Activated T-helper 2 cell treated with anti-CD3 and anti-CD28 coated beads, Interferon-gamma antibody, Interleukin-2, Interleukin-4, amounts not matched to agents 10 μg/mL and 5 μg/mL and 100 μg/mL, durations not matched to agents 14 hours and 24 hours and 36 hours (primary cell): Measurements from ENCODE around the gene IGF1R. TPM values are rescaled to one million over a fixed set of nuclear protein-coding genes. Genes with fewer than 3 reads are reported as not detected.

Source experiments
- DNase-seq: peaks from one replicate; pipeline ENCODE4 v3.0.0; 2021; ENCODE audit warnings: low spot score
- H3K27ac Mint-ChIP-seq: one replicate; pipeline ENCODE4 v1.8.0; 2021; ENCODE audit warnings: mixed read lengths
- H3K27me3 Mint-ChIP-seq: one replicate; pipeline ENCODE4 v1.8.0; 2021; ENCODE audit warnings: low read depth, mixed read lengths
- H3K36me3 Mint-ChIP-seq: one replicate; pipeline ENCODE4 v1.8.0; 2021; ENCODE audit warnings: low read depth, mixed read lengths
- H3K4me1 Mint-ChIP-seq: one replicate; pipeline ENCODE4 v1.8.0; 2021; ENCODE audit warnings: low read depth, mixed read lengths
- H3K4me3 Mint-ChIP-seq: one replicate; pipeline ENCODE4 v1.8.0; 2021; ENCODE audit warnings: low read depth, mild to moderate bottlenecking, moderate library complexity, mixed read lengths
- H3K9me3 Mint-ChIP-seq: one replicate; pipeline ENCODE4 v1.8.0; 2021; ENCODE audit warnings: mixed read lengths
- intact Hi-C: fragments of 100-400 bp; cut with micrococcal nuclease; formaldehyde crosslinking; loops from one replicate; pipeline ENCODE4 v1.15.1; 2023
- total RNA-seq: library from RNA; stranded (reverse); gene quantifications from 2 replicates; pipeline ENCODE4 v1.2.3, GENCODE V29; 2022

Gene IGF1R
- total RNA-seq, 1 donor from 2014 or later = 31.1 TPM

DNA sequence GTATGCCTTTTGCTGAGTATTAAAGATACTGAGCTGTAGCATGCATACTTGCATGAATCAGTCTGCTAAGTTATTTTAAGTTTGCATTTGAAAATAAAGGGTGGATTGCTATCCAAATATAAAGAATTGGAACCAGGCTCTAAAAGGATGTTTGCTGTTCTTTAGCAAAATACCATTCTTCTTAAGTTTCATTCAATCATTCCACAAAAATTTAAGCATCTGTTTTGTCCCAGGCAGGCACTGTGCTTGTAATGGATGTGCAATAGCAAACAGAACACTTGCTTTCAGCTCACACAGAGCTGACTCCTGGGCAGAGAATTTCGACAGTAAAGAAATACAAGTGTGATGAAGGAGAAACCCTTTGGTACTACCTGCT is 208.2 kb downstream of the IGF1R start:
- H3K9me3 Mint-ChIP-seq = no peaks in the 10 kb centered on the region
- H3K4me3 Mint-ChIP-seq = no peak overlapping the region
- H3K4me1 Mint-ChIP-seq = peaks cover 46% of the 10 kb centered on the region
- no peak overlapping the region for H3K27ac Mint-ChIP-seq
- intact Hi-C loops = no loop called here
- no peak for DNase-seq
- no peaks in the 10 kb centered on the region for H3K36me3 Mint-ChIP-seq
- no peaks in the 10 kb centered on the region for H3K27me3 Mint-ChIP-seq

DNA sequence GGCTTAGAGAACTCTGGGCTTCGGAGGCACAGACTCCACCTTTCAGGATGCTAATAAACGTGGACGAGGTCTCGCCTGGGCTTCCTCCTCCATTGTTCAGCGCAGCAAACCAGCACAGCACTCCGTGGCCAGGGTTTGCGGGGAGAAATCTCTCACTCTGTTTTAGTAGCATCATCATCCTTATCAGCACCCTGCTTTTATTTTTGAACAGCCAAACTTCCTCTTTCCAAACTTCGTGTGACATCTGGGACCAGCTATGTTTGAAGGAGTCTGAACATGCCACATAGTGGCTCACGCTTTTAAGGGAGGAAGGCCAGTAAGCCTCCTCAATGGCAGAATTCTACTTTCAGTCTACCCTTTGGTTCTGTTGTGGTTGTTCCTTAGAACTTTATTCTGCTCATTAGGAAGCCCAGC is 210.3 kb downstream of the IGF1R start:
- H3K36me3 Mint-ChIP-seq = no peaks in the 10 kb centered on the region
- H3K4me3 Mint-ChIP-seq = peak overlapping the region; percentile 72
- peaks cover 31% of the 10 kb centered on the region for H3K4me1 Mint-ChIP-seq
- DNase-seq = no peak
- peak overlapping the region; percentile 67 for H3K27ac Mint-ChIP-seq
- no peaks in the 10 kb centered on the region for H3K9me3 Mint-ChIP-seq
- H3K27me3 Mint-ChIP-seq = no peaks in the 10 kb centered on the region
- intact Hi-C loops = no loop called here

DNA sequence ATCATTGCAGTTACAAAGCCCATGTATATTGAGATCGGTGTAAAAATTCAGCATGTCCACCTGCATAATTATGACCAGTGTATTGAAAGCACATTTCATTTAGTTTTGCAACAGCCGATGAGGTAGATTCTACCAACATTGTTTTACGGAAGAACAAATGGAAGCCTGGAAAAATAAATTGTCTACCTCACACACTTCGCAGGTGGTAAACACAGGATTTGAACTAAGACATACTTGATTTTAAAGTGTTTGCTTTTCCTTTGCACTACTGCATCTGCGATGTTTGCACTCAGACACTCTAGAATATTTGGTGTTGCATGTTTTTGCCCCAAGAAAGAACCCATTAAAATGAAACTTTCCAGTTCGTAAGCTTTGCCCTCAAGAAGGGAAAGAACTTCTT is 210.8 kb downstream of the IGF1R start:
- peak overlapping the region; percentile 67 for H3K27ac Mint-ChIP-seq

DNA sequence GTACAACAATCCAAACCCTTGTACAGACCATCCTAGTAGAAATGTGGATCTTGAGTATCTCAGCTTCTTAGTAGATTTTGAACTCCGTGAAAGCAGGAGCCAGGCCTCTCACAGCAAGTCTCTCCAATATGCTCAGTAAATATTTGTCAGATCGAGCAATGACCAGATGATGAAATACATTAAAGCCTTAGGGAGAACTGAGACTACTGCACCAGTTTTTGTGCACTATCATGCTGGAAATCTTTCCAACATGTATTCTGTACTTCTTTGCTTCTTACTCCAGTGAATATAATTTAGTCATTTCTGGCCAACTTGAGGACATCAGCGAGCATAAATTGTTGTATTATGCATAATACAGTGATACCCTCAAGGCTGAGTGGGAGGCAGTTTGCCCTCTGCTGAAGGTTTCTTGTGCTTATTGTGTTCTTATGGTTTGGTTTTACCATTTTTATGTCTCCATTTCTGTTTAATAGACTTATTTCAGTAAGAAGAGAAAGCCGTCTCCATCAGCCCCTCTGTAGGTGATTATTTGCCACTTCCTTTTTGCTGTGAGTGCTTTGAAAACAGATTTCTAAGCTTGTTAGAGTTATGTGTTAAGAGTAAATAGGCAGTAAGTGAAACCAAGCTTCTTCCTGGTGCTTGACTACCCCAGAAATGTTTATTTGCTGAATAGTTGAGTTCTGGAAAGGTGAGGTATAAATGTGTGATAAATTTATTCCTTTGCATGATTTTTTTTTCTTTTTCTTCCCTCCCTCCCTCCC is 212.1 kb downstream of the IGF1R start:
- H3K4me1 Mint-ChIP-seq = peaks cover 21% of the 10 kb centered on the region
- H3K9me3 Mint-ChIP-seq = no peaks in the 10 kb centered on the region
- H3K27me3 Mint-ChIP-seq = no peaks in the 10 kb centered on the region
- H3K27ac Mint-ChIP-seq = peak overlapping the region; percentile 11
- DNase-seq = no peak
- H3K36me3 Mint-ChIP-seq = no peaks in the 10 kb centered on the region
- no peak overlapping the region for H3K4me3 Mint-ChIP-seq
- intact Hi-C loops = no loop called here

More for the DNA sequence above, 210.8 kb downstream of the IGF1R start:
- Mint-ChIP-seq H3K4me3 (peak overlapping the region; percentile 72), H3K9me3 (no peaks in the 10 kb centered on the region), H3K27me3 (no peaks in the 10 kb centered on the region), H3K4me1 (peaks cover 27% of the 10 kb centered on the region), H3K36me3 (no peaks in the 10 kb centered on the region)
- no peak for DNase-seq
- intact Hi-C loops = no loop called here

DNA sequence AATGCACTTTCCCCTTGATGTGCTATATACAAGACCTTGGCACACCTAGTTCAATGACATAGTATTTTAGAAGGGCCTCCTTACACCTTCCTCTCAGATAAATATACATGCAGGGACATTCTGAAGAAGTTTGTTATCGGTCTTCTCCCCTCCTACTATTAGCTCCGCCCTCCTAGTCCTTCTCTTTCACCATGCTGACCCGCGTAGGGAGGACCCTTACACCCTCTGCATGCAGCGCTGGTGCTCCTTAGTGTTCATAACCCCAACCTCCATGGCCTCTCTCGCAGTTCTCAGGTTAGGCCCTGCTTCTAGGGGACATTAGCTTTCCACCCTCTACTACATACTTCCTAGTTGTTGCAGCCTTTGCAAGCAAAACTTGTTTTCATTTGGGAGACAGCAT is 212.8 kb downstream of the IGF1R start:
- intact Hi-C loops = no loop called here
- no peak for DNase-seq
- Mint-ChIP-seq H3K36me3 (no peaks in the 10 kb centered on the region), H3K27me3 (no peaks in the 10 kb centered on the region), H3K27ac (peak overlapping the region; percentile 25), H3K4me1 (peaks cover 23% of the 10 kb centered on the region), H3K4me3 (peak overlapping the region; percentile 28), H3K9me3 (no peaks in the 10 kb centered on the region)

DNA sequence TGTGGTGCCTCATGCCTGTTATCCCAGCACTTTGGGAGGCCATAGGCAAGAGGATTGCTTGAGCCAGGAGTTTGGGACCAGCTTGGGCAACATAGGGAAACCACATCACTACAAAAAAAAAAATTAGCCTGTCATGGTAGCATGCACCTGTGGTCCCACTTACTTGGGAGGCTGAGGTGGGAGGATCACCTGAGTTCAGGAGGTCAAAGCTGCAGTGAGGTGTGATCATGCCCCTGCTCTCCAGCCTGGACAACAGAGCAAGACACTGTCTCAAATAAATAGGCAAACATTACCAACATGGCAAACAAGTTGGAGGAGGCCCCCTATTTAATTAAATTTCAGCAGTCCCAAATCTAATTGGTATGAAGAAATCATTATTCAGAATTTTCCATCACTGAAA is 215.6 kb downstream of the IGF1R start:
- Mint-ChIP-seq H3K27ac (no peak overlapping the region), H3K4me1 (peaks cover 24% of the 10 kb centered on the region), H3K27me3 (no peaks in the 10 kb centered on the region), H3K4me3 (no peak overlapping the region), H3K9me3 (no peaks in the 10 kb centered on the region), H3K36me3 (no peaks in the 10 kb centered on the region)
- intact Hi-C loops = no loop called here
- DNase-seq = no peak

DNA sequence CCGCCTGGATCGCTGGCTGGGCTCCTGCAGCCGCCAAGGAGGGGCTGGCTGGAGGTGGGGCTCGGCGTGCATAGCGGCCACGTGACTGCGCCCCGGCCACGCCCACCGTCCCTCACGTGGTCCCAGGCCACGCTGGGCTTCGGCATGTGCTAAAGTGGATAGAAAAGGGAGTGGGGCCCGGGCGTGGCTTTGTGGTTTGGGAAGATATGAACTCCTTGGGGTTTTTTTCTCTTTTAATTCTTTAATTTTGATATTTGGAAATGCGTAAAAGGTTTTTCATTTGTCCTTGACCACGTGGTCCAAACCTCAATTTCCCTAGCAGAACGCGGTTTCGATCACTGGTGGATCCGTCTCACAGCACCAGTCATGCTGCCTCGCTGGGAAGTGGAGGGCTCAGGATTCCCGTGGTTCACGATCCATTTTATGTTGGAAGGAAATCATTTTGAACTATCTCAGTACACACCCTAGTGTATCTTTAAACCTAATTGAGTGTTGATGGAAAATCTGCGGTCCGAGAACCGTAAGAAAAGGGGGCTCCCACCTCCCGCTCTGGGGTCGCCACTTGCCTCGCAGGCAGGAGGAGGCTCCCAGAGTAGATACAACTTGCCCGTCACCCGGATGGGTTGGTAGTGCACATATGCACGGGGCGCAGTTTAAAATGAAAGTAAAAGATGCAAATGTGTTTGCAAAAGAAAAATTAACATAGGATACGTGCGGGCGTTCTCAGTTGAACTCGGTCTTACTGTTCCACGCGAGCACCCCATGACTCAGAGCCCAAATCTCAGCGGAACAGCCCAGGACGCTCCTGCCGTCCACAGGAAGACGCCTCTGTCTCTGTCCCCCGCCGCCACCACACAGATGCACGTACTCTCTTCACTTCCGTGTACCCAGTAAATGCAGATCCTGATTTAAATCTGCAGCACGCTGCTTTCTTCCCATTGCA is 217.3 kb downstream of the IGF1R start:
- H3K9me3 Mint-ChIP-seq = no peaks in the 10 kb centered on the region
- H3K36me3 Mint-ChIP-seq = no peaks in the 10 kb centered on the region
- intact Hi-C loops = no loop called here

DNA sequence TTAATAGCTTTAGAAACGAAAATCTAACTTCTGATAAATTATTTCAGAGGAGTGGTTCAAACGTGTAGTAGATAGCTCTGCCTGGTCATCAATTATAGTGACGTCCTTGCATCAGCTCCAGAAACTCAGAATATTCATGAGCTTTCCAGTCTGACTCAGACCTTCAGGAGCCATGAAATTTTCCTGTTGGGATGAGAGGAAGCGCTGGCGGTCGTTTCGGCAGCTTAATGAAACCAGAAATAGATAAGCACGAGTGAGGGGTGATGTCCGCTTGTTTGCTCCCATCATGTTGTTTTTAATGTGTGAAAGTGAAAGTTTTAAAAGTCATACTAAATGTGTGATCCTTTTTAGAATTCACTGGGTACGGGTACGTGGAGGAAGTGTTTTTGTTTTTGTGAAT is 218.2 kb downstream of the IGF1R start:
- no peaks in the 10 kb centered on the region for H3K9me3 Mint-ChIP-seq
- no peak for DNase-seq
- peaks cover 3% of the 10 kb centered on the region for H3K36me3 Mint-ChIP-seq
- H3K27me3 Mint-ChIP-seq = no peaks in the 10 kb centered on the region
- intact Hi-C loops = no loop called here
- H3K27ac Mint-ChIP-seq = peak overlapping the region; percentile 89
- peaks cover 13% of the 10 kb centered on the region for H3K4me1 Mint-ChIP-seq
- peak overlapping the region; percentile 80 for H3K4me3 Mint-ChIP-seq

More for the DNA sequence above, 217.3 kb downstream of the IGF1R start:
- H3K27me3 Mint-ChIP-seq = no peaks in the 10 kb centered on the region
- peak overlapping the region; percentile 80 for H3K4me3 Mint-ChIP-seq
- DNase-seq = peak; percentile 62
- H3K4me1 Mint-ChIP-seq = peaks cover 19% of the 10 kb centered on the region
- peak overlapping the region; percentile 89 for H3K27ac Mint-ChIP-seq

DNA sequence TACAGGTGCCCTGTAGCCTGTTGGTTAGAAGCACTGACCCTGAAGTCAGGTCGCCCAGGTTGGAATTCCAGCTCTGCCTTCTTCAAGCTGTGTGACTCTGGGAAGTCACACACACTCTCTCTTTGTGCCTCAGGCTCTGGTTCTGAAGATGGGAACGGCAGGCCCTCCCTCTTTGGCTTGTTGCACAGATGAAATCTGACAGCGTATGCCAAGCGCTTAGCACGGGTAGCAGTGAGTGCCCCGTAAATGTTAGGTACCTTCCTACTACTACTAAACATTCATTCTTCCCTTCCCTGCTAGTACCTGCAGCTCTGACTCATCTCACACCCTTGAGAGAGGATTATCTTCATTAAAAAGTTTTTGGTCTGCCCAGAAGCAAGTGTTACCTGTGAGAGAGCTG is 220.2 kb downstream of the IGF1R start:
- Mint-ChIP-seq H3K9me3 (no peaks in the 10 kb centered on the region), H3K36me3 (peaks cover 3% of the 10 kb centered on the region), H3K27ac (no peak overlapping the region), H3K4me3 (no peak overlapping the region), H3K27me3 (no peaks in the 10 kb centered on the region), H3K4me1 (peaks cover 26% of the 10 kb centered on the region)
- intact Hi-C loops = no loop called here
- no peak for DNase-seq

DNA sequence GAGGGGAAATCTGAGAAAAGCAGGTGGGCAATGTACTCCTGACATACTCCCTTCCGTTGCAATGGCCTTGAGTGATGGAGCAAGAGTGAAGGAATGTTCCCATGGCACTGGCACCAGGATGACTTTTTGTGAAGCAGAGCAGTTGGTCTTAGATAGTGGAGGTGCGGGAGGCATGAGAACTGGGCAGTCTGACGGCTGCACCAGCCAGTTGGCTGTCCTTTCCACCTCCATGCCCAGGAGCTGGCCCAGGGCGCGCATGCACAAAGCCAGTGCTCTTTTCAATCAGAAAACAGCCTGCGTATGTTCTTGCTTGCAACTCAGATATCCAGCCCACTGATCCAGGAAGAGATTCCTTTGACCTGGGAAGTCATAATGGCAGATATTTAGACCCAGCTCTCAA is 222.4 kb downstream of the IGF1R start:
- no peaks in the 10 kb centered on the region for H3K9me3 Mint-ChIP-seq
- H3K36me3 Mint-ChIP-seq = peaks cover 3% of the 10 kb centered on the region
- H3K27me3 Mint-ChIP-seq = no peaks in the 10 kb centered on the region
- H3K4me1 Mint-ChIP-seq = peaks cover 34% of the 10 kb centered on the region
- H3K4me3 Mint-ChIP-seq = no peak overlapping the region
- DNase-seq = no peak
- intact Hi-C loops = no loop called here
- H3K27ac Mint-ChIP-seq = no peak overlapping the region

DNA sequence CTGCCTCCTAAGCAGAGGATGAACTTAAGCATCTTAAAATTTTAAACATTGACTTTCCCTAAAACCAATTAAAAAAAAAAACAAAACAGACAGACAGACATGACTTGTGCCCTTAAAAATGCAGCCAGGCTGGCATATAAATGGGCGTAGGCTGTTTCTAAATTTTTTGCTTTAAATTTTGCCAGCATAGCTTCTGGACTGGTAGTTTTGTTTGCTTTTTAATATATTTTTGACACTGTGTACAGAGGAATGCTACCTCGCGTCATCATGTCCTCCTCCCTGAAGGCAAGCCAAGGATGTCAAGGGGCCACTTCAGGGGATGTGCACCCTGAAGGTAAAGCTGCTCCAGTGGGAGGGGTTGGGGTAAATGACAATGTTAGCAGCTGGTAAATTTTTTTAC is 224.4 kb downstream of the IGF1R start:
- Mint-ChIP-seq H3K4me3 (no peak overlapping the region), H3K4me1 (peaks cover 24% of the 10 kb centered on the region), H3K9me3 (no peaks in the 10 kb centered on the region), H3K27ac (no peak overlapping the region), H3K27me3 (no peaks in the 10 kb centered on the region), H3K36me3 (peaks cover 3% of the 10 kb centered on the region)
- no peak for DNase-seq
- intact Hi-C loops = no loop called here

DNA sequence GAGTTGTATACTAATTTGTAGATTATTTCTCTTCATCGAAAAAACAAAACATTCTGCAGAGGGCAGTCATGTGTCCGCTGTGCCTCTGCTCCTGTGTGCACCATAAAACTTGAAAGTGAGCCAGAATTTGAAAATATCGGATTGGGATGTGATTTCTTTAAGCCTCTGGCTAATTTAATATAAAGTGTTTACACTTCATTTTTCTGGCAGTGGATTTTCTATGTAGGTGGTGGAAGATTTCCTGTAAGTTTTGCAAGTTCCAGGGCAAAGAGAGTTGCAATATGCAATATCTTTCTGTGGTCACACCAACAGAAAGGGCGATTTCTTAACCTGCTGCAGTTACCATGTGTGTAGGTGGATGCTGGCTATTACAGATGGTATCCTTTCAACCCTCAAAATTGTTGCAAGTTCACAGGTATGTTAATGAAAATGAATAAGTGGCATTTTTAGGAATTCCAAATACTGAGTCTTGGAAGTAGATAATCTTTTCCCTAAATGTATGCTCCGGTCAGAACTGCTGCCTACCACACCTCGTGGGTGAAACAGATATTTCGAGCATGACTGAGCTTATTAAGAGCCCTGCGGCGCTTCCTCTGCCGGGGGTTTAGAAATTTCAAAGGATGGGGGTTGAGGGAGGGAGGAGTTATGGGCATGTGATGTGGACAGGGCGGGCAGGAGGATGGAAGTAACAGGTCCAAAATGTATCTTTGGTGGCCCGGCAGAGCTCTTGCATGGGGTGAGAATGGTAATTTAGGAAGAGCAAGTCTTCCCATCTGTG is 225.3 kb downstream of the IGF1R start:
- Mint-ChIP-seq H3K27me3 (no peaks in the 10 kb centered on the region), H3K4me3 (no peak overlapping the region), H3K9me3 (no peaks in the 10 kb centered on the region), H3K36me3 (peaks cover 3% of the 10 kb centered on the region), H3K27ac (no peak overlapping the region), H3K4me1 (peaks cover 24% of the 10 kb centered on the region)
- no peak for DNase-seq
- intact Hi-C loops = no loop called here
